Measurements from ENCODE around the gene TRAK1.

Gene TRAK1

GRCh38 chr3:42263354-42264346 is 172.5 kb downstream of the TRAK1 start:
- no peak for DNase-seq (ENCODE audit: low read depth)
- no peak for TF ChIP-seq CTCF (conservative IDR thresholded peaks at IDR 0.05; ENCODE audit: low read depth, low read length)
- H3K4me3 ChIP-seq (ENCODE audit: low read length), result peak overlapping the region; percentile 22

GRCh38 chr3:42264399-42265058 is 173.4 kb downstream of the TRAK1 start:
- H3K4me3 ChIP-seq (ENCODE audit: low read length), result no peak overlapping the region
- DNase-seq (ENCODE audit: low read depth), result peak; percentile 14
- no peak for TF ChIP-seq CTCF (conservative IDR thresholded peaks at IDR 0.05; ENCODE audit: low read depth, low read length)

GRCh38 chr3:42265059-42265991 is 174.2 kb downstream of the TRAK1 start:
- no peak for DNase-seq (ENCODE audit: low read depth)
- TF ChIP-seq CTCF (conservative IDR thresholded peaks at IDR 0.05; ENCODE audit: low read depth, low read length), result no peak
- H3K4me3 ChIP-seq (ENCODE audit: low read length), result no peak overlapping the region

GRCh38 chr3:42266085-42266484 is 174.9 kb downstream of the TRAK1 start, which contains the start of gene CCK:
Gene CCK (minus strand): TSS chr3:42266185. CDS start chr3:42263630, 2,555 bp downstream.
- no peak within 1 kb of the TSS for H3K4me3 ChIP-seq (ENCODE audit: low read length)
- no peak for DNase-seq (ENCODE audit: low read depth)
- TF ChIP-seq CTCF (conservative IDR thresholded peaks at IDR 0.05; ENCODE audit: low read depth, low read length), result no peak

GRCh38 chr3:42267878-42268277 is 176.7 kb downstream of the TRAK1 start:
- no peak for TF ChIP-seq CTCF (conservative IDR thresholded peaks at IDR 0.05; ENCODE audit: low read depth, low read length)
- DNase-seq (ENCODE audit: low read depth), result no peak
- no peak overlapping the region for H3K4me3 ChIP-seq (ENCODE audit: low read length)

GRCh38 chr3:42269647-42270046 is 178.5 kb downstream of the TRAK1 start:
- no peak for TF ChIP-seq CTCF (conservative IDR thresholded peaks at IDR 0.05; ENCODE audit: low read depth, low read length)
- no peak for DNase-seq (ENCODE audit: low read depth)
- no peak overlapping the region for H3K4me3 ChIP-seq (ENCODE audit: low read length)

Measured in retinal pigment epithelial cell (primary cell).